Neuronal stem cell (in vitro differentiated cells): ENCODE measurements around the gene MAT1A.

Experiments used
- DNase-seq: peaks from one replicate; pipeline ENCODE4 v3.0.0-alpha.2; 2013; ENCODE audit warnings: low spot score
- H2AFZ ChIP-seq: one replicate; pipeline ENCODE4 v1.6.1; 2013; ENCODE audit warnings: mild to moderate bottlenecking, low read length, inconsistent platforms
- H2AK5ac ChIP-seq: 2 replicates; pipeline ENCODE4 v1.6.1; 2013; ENCODE audit warnings: low read depth, mild to moderate bottlenecking, inconsistent platforms, low read length, moderate library complexity, mixed read lengths
- H2BK120ac ChIP-seq: 2 replicates; pipeline ENCODE4 v1.6.1; 2013; ENCODE audit warnings: low read depth, mild to moderate bottlenecking, inconsistent platforms, low read length, moderate library complexity, mixed read lengths
- H2BK12ac ChIP-seq: one replicate; pipeline ENCODE4 v1.6.1; 2013; ENCODE audit warnings: low read length, inconsistent platforms
- H2BK15ac ChIP-seq: 2 replicates; pipeline ENCODE4 v1.6.1; 2013; ENCODE audit warnings: mild to moderate bottlenecking, low read length, inconsistent platforms, mixed read lengths
- H2BK5ac ChIP-seq: one replicate; pipeline ENCODE4 v1.6.1; 2013; ENCODE audit warnings: inconsistent platforms, mild to moderate bottlenecking, low read length, moderate library complexity
- H3K14ac ChIP-seq: one replicate; pipeline ENCODE4 v1.6.1; 2013; ENCODE audit warnings: low read length, inconsistent platforms
- H3K18ac ChIP-seq: 2 replicates; pipeline ENCODE4 v1.6.1; 2013; ENCODE audit warnings: low read length, inconsistent platforms
- H3K23ac ChIP-seq: 2 replicates; pipeline ENCODE4 v1.6.1; 2013; ENCODE audit warnings: low read depth, mild to moderate bottlenecking, mixed read lengths, low read length, inconsistent platforms; ENCODE audit not compliant: poor library complexity
- H3K27ac ChIP-seq: replicated peaks from 3 replicates; pipeline ENCODE4 v1.5.1; 2013; ENCODE audit warnings: low read length, inconsistent platforms
- H3K27me3 ChIP-seq, 3 experiments: 2 replicates each; pipeline ENCODE4 v1.6.1; 2013; ENCODE audit warnings: low read length in 3 of 3, mild to moderate bottlenecking in 2 of 3, inconsistent platforms in 1 of 3, low read depth in 1 of 3, mixed read lengths in 1 of 3, moderate library complexity in 1 of 3; ENCODE audit not compliant: control insufficient read depth in 3 of 3, insufficient read depth in 3 of 3
- H3K36me3 ChIP-seq, 2 donors: replicated peaks in 1 of 2; 2 replicates each; pipeline ENCODE4 v1.6.1; 2013; ENCODE audit warnings: low read length in 2 of 2; ENCODE audit not compliant: control insufficient read depth in 2 of 2, insufficient read depth in 2 of 2
- H3K4ac ChIP-seq: 2 replicates; pipeline ENCODE4 v1.6.1; 2013; ENCODE audit warnings: inconsistent platforms, mild to moderate bottlenecking, low read length, moderate library complexity
- H3K4me1 ChIP-seq, 2 donors: 1 replicate in 1 of 2; 2 replicates in 1 of 2; pipeline ENCODE4 v1.6.1; 2013; ENCODE audit warnings: low read length in 2 of 2, low read depth in 1 of 2; ENCODE audit not compliant: control insufficient read depth in 2 of 2, insufficient read depth in 1 of 2
- H3K4me2 ChIP-seq: one replicate; pipeline ENCODE4 v1.6.1; 2013; ENCODE audit warnings: mild to moderate bottlenecking, low read length, inconsistent platforms; ENCODE audit not compliant: insufficient read depth, poor library complexity, severe bottlenecking
- H3K4me3 ChIP-seq, 2 donors: 2 replicates each; pipeline ENCODE4 v1.5.1; 2013; ENCODE audit warnings: low read length in 2 of 2, mild to moderate bottlenecking in 2 of 2, inconsistent platforms in 1 of 2, moderate library complexity in 1 of 2
- H3K79me1 ChIP-seq: one replicate; pipeline ENCODE4 v1.6.1; 2013; ENCODE audit warnings: low read depth, mild to moderate bottlenecking, inconsistent platforms, low read length, moderate library complexity
- H3K9ac ChIP-seq: one replicate; pipeline ENCODE4 v1.6.1; 2013; ENCODE audit warnings: mild to moderate bottlenecking, low read depth, low read length, inconsistent platforms; ENCODE audit not compliant: poor library complexity
- H3K9me3 ChIP-seq, 2 donors: replicated peaks in 1 of 2; 2 replicates each; pipeline versions ENCODE3 to v1.6.1; 2013; ENCODE audit warnings: low read length in 2 of 2, mild to moderate bottlenecking in 2 of 2, inconsistent platforms in 1 of 2, low read depth in 1 of 2, mixed read lengths in 1 of 2, moderate library complexity in 1 of 2; ENCODE audit not compliant: control insufficient read depth in 2 of 2, insufficient read depth in 1 of 2
- H4K8ac ChIP-seq: one replicate; pipeline ENCODE4 v1.6.1; 2013; ENCODE audit warnings: low read depth, mild to moderate bottlenecking, inconsistent platforms, low read length, moderate library complexity
- H4K91ac ChIP-seq: one replicate; pipeline ENCODE4 v1.6.1; 2013; ENCODE audit warnings: low read length, low read depth, mild to moderate bottlenecking, inconsistent platforms; ENCODE audit not compliant: poor library complexity
- WGBS, 2 donors: extraction: QIAGEN DNeasy Blood & Tissue Kit; methylation state at CpG; one replicate each; pipeline ENCODE4 v1.1.7; 2013; ENCODE audit warnings: missing lambda C conversion rate in 2 of 2, mixed read lengths in 1 of 2; ENCODE audit not compliant: insufficient read length in 2 of 2, insufficient replicate concordance in 1 of 2; ENCODE audit errors: extremely low coverage in 2 of 2; 5-methylcytosine and 5-hydroxymethylcytosine counted together

Gene MAT1A

GRCh38 chr10:80277016-80277415 lies 12.4 kb downstream of the MAT1A start:
- peaks cover 0 to 11% (median 0%) of the 10 kb centered on the region in 3 experiments for H3K27me3 ChIP-seq
- no peak overlapping the region for H3K4me2 ChIP-seq
- no peaks in the 10 kb centered on the region for H3K9me3 ChIP-seq
- H2BK5ac ChIP-seq, result no peak overlapping the region
- WGBS, 2 donors, result no CpG with 5 or more reads among the region's 4 CpGs
- no peak overlapping the region for H2BK120ac ChIP-seq
- H3K27ac ChIP-seq, result no peak overlapping the region
- H2BK15ac ChIP-seq, result no peak overlapping the region
- H3K4me3 ChIP-seq, result no peak overlapping the region
- no peaks in the 10 kb centered on the region for H3K79me1 ChIP-seq
- no peak overlapping the region for H2AK5ac ChIP-seq
- H2AFZ ChIP-seq, result no peak overlapping the region
- no peak overlapping the region for H2BK12ac ChIP-seq
- H3K23ac ChIP-seq, result no peak overlapping the region
- no peak overlapping the region for H4K8ac ChIP-seq
- H3K4ac ChIP-seq, result no peak overlapping the region
- no peak for DNase-seq
- H3K36me3 ChIP-seq, result no peaks in the 10 kb centered on the region
- H3K18ac ChIP-seq, result no peak overlapping the region
- no peak overlapping the region for H3K9ac ChIP-seq
- no peak overlapping the region for H3K14ac ChIP-seq
- H3K4me1 ChIP-seq, result peaks cover 2 to 4% of the 10 kb centered on the region in 2 donors
- no peak overlapping the region for H4K91ac ChIP-seq

DNA sequence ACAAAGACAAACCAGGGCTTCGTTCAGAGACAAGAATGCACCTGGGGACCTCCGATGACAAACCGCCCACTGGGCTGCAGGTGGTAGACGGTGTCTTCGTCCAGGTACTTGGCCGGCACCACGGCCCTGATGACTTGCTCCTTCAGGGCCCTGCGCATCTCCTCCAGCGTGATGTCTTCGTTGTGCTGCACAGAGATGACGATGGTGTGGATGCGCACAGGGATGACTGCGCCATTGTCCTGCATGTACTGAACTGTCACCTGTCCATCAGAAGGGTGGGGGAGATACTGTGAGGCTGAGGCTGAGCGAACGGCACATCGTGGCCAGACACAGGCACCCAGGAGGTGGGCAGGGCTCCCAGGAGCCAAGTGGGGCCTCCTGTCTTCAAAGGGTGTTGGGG lies 13.1 kb downstream of the MAT1A start:
- Histone ChIP-seq H3K18ac (peak overlapping the region; percentile 49), H2AK5ac (peak overlapping the region; percentile 20), H2BK120ac (no peak overlapping the region), H3K4me1 (peaks cover 2 to 3% of the 10 kb centered on the region in 2 donors), H3K9ac (peak overlapping the region; percentile 68), H3K79me1 (no peaks in the 10 kb centered on the region), H3K4ac (no peak overlapping the region), H2AFZ (no peak overlapping the region), H2BK5ac (no peak overlapping the region), H3K23ac (peak overlapping the region; percentile 22), H2BK12ac (no peak overlapping the region), H3K4me2 (no peak overlapping the region), H3K27ac (no peak overlapping the region), H3K9me3 (no peaks in the 10 kb centered on the region), H3K36me3 (no peaks in the 10 kb centered on the region), H3K4me3 (no peak overlapping the region), H3K14ac (peak overlapping the region; percentile 32), H4K8ac (no peak overlapping the region), H4K91ac (peak overlapping the region; percentile 88), H2BK15ac (no peak overlapping the region), H3K27me3 (peaks cover 0 to 11% (median 0%) of the 10 kb centered on the region in 3 experiments)
- no CpG with 5 or more reads among the region's 16 CpGs for WGBS, 2 donors
- DNase-seq, result no peak

DNA sequence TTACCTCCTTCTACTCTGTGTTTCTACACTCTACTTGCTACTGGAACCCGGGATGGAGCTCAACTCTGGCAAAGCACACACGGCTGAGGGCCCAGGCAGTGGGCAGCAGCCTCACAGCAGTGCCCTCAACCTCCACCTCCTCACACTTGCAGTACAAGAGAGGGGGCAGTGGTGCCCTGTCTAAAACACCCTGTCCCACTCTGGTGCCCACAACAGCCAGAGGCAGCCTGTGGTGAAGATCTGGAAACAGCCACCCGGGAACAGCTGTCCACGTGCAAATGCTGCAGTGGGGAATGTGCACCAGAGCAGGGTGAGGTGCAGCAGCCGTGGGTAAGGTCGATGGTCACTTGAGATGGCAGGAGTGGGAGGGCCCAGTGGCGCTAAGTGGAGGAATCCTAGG lies 13.7 kb downstream of the MAT1A start:
- Histone ChIP-seq H3K36me3 (no peaks in the 10 kb centered on the region), H3K9ac (peak overlapping the region; percentile 38)
- DNase-seq, result no peak

GRCh38 chr10:80275135-80275498 lies 14.3 kb downstream of the MAT1A start:
- no CpG with 5 or more reads among the region's 3 CpGs for WGBS, 2 donors
- H2AK5ac ChIP-seq, result peak overlapping the region; percentile 21

More for the DNA sequence above, 13.7 kb downstream of the MAT1A start:
- WGBS, 2 donors, result no CpG with 5 or more reads among the region's 7 CpGs
- Histone ChIP-seq H4K91ac (no peak overlapping the region), H2BK5ac (no peak overlapping the region), H3K14ac (no peak overlapping the region), H2AFZ (no peak overlapping the region), H3K9me3 (no peaks in the 10 kb centered on the region), H2BK120ac (no peak overlapping the region), H3K79me1 (no peaks in the 10 kb centered on the region), H3K23ac (no peak overlapping the region), H2AK5ac (no peak overlapping the region), H3K18ac (no peak overlapping the region), H3K4me2 (no peak overlapping the region), H4K8ac (no peak overlapping the region), H3K4ac (no peak overlapping the region), H3K27me3 (peaks cover 0 to 11% (median 0%) of the 10 kb centered on the region in 3 experiments), H2BK12ac (no peak overlapping the region), H3K4me1 (peaks cover 2 to 3% of the 10 kb centered on the region in 2 donors), H2BK15ac (no peak overlapping the region), H3K4me3 (no peak overlapping the region), H3K27ac (no peak overlapping the region)

More at GRCh38 chr10:80275135-80275498, 14.3 kb downstream of the MAT1A start:
- no peak overlapping the region for H3K14ac ChIP-seq
- H3K79me1 ChIP-seq, result no peaks in the 10 kb centered on the region
- H3K9ac ChIP-seq, result no peak overlapping the region
- no peaks in the 10 kb centered on the region for H3K9me3 ChIP-seq
- H3K4me3 ChIP-seq, result no peak overlapping the region
- no peak overlapping the region for H2BK5ac ChIP-seq
- H3K27me3 ChIP-seq, result peaks cover 0 to 6% (median 0%) of the 10 kb centered on the region in 3 experiments
- H3K18ac ChIP-seq, result no peak overlapping the region
- no peak overlapping the region for H3K23ac ChIP-seq
- peaks cover 2 to 3% of the 10 kb centered on the region in 2 donors for H3K4me1 ChIP-seq
- H4K91ac ChIP-seq, result no peak overlapping the region
- H3K4me2 ChIP-seq, result no peak overlapping the region
- no peak for DNase-seq
- no peak overlapping the region for H3K4ac ChIP-seq
- no peak overlapping the region for H2BK12ac ChIP-seq
- H4K8ac ChIP-seq, result no peak overlapping the region
- H3K27ac ChIP-seq, result no peak overlapping the region
- no peaks in the 10 kb centered on the region for H3K36me3 ChIP-seq
- H2AFZ ChIP-seq, result no peak overlapping the region
- H2BK120ac ChIP-seq, result no peak overlapping the region
- H2BK15ac ChIP-seq, result no peak overlapping the region
